AG04449 (cell line): ENCODE results near the gene RPS15.

Experiments used
- CTCF ChIA-PET: fragments of 350-600 bp; formaldehyde crosslinking; extraction: SDS; loops from one replicate; lab custom pipeline; 2021; ENCODE audit warnings: antibody characterized with exemption; lab: Yijun Ruan, JAX
- POLR2A ChIA-PET: fragments of 400-600, 350-600 bp; formaldehyde crosslinking; extraction: SDS; loops from one replicate; lab custom pipeline; 2020; ENCODE audit warnings: antibody characterized with exemption, inconsistent platforms; lab: Yijun Ruan, JAX
- DNase-seq: peaks from one replicate; pipeline ENCODE4 v3.0.0-alpha.2; 2010; ENCODE audit warnings: low read depth, low spot score
- H3K4me3 ChIP-seq: 2 replicates; pipeline ENCODE4 v1.5.1; 2011; ENCODE audit warnings: low read depth, mild to moderate bottlenecking, control low read depth, low read length
- CTCF ChIP-seq: IDR thresholded peaks from one replicate; pipeline ENCODE4 v1.5.1; 2011; ENCODE audit warnings: mild to moderate bottlenecking, moderate library complexity, low read length, control low read depth, inconsistent platforms; ENCODE audit not compliant: insufficient read depth; ENCODE audit errors: missing control alignments

RPS15 gene

GRCh38 chr19:1438035-1438932 is at the start of gene RPS15:
Gene RPS15, plus strand, starts transcription at chr19:1438396. Its CDS starts 30 bp downstream, at chr19:1438426.
- POLR2A ChIA-PET, result interaction anchor here (0.7 kb wide), 1 partner anchor 21 kb away, joined by 3 read pairs; no protein-coding TSS in a partner anchor
- peak within 1 kb of the TSS; percentile 89 for H3K4me3 ChIP-seq
- DNase-seq, result peak; percentile 61
- CTCF ChIA-PET, result interaction anchor here (0.8 to 2.1 kb wide), 13 partner anchors 9 to 194 kb away, joined by 3 to 10 read pairs (median 5); no protein-coding TSS in a partner anchor
- TF ChIP-seq CTCF, result peak; percentile 98

- no peak overlapping the region for H3K4me3 ChIP-seq
- CTCF ChIA-PET, result interaction anchor here (1.1 kb wide), 1 partner anchor 12 kb away, joined by 3 read pairs; no protein-coding TSS in a partner anchor
- POLR2A ChIA-PET, result no interaction called here
- TF ChIP-seq CTCF, result no peak
- DNase-seq, result no peak
Observed at GRCh38 chr19:1388637-1389026, 49.6 kb upstream of the RPS15 start.

- DNase-seq, result no peak
Observed at GRCh38 chr19:1389033-1389940, 48.9 kb upstream of the RPS15 start.

GRCh38 chr19:1390890-1391423 is 47.2 kb upstream of the RPS15 start:
- no peak for DNase-seq
- CTCF ChIA-PET, result interaction anchor here (0.7 kb wide), 1 partner anchor 24 kb away, joined by 3 read pairs; no protein-coding TSS in a partner anchor
- POLR2A ChIA-PET, result no interaction called here
- TF ChIP-seq CTCF, result no peak
- H3K4me3 ChIP-seq, result no peak overlapping the region

More at GRCh38 chr19:1389033-1389940, 48.9 kb upstream of the RPS15 start:
- ChIA-PET POLR2A (no interaction called here), CTCF (interaction anchor here (1.1 kb wide), 1 partner anchor 11 kb away, joined by 3 read pairs; no protein-coding TSS in a partner anchor)
- H3K4me3 ChIP-seq, result no peak overlapping the region
- no peak for TF ChIP-seq CTCF

- ChIA-PET POLR2A (no interaction called here), CTCF (no interaction called here)
- TF ChIP-seq CTCF, result no peak
- H3K4me3 ChIP-seq, result no peak overlapping the region
- DNase-seq, result no peak
Observed at GRCh38 chr19:1392407-1392806, 45.8 kb upstream of the RPS15 start.
